HuH-7 (cell line): ENCODE results near the gene FLYWCH2.

ENCODE experiments used
- DNase-seq: peaks from one replicate; pipeline ENCODE4 v3.0.0; 2011; ENCODE audit warnings: low spot score

Gene FLYWCH2

GRCh38 chr16:2853531-2854073 lies 29.4 kb upstream of the FLYWCH2 start:
- no peak for DNase-seq

- DNase-seq: no peak
Measured at GRCh38 chr16:2854700-2855309, 28.2 kb upstream of the FLYWCH2 start.

- no peak for DNase-seq
Measured at GRCh38 chr16:2855536-2855935, 27.5 kb upstream of the FLYWCH2 start.

- DNase-seq: no peak
Measured at GRCh38 chr16:2856061-2856670, 26.8 kb upstream of the FLYWCH2 start.

GRCh38 chr16:2856686-2857450 lies 26.1 kb upstream of the FLYWCH2 start:
- DNase-seq: no peak

- no peak for DNase-seq
Measured at GRCh38 chr16:2857451-2858244, 25.4 kb upstream of the FLYWCH2 start, which contains the start of gene PRSS22. Gene PRSS22 (minus strand): TSS chr16:2858170. CDS start chr16:2858104, 66 bp downstream.

GRCh38 chr16:2858245-2859025 lies 24.6 kb upstream of the FLYWCH2 start:
- no peak for DNase-seq

GRCh38 chr16:2859686-2860265 lies 23.2 kb upstream of the FLYWCH2 start:
- no peak for DNase-seq

GRCh38 chr16:2860826-2861567 lies 22.0 kb upstream of the FLYWCH2 start:
- no peak for DNase-seq

- no peak for DNase-seq
Measured at GRCh38 chr16:2865651-2866050, 17.4 kb upstream of the FLYWCH2 start.

GRCh38 chr16:2866431-2866830 lies 16.6 kb upstream of the FLYWCH2 start:
- DNase-seq: no peak

- no peak for DNase-seq
Measured at GRCh38 chr16:2867661-2867986, 15.4 kb upstream of the FLYWCH2 start.

- peak; percentile 94 for DNase-seq
Measured at GRCh38 chr16:2867987-2868789, 14.8 kb upstream of the FLYWCH2 start.

GRCh38 chr16:2871926-2872325 lies 11.1 kb upstream of the FLYWCH2 start:
- no peak for DNase-seq

GRCh38 chr16:2874032-2874911 lies 8.7 kb upstream of the FLYWCH2 start:
- DNase-seq: no peak

- peak; percentile 68 for DNase-seq
Measured at GRCh38 chr16:2874912-2875362, 8.1 kb upstream of the FLYWCH2 start.

GRCh38 chr16:2879854-2880508 lies 3.0 kb upstream of the FLYWCH2 start:
- DNase-seq: no peak
